Endothelial cell of umbilical vein (primary cell): Measurements from ENCODE around the gene FAM136A. TPM values are rescaled to one million over a fixed set of nuclear protein-coding genes. Genes with fewer than 3 reads are reported as not detected.

Experiments used
- BruUV-seq: library from RNA; stranded (reverse); fragments of 400-500 nt; replicated peaks from 2 replicates; lab custom pipeline; 2021; lab: Mats Ljungman, UMichigan
- CTCF ChIA-PET: fragments of 300-600, 350-600 bp; sonication (Branson Sonifier 250); formaldehyde crosslinking; loops from one replicate; lab custom pipeline; 2021; ENCODE audit warnings: antibody characterized with exemption, inconsistent platforms; lab: Charles Lee
- POLR2A ChIA-PET: fragments of 300-600, 350-600 bp; sonication (Branson Sonifier 250); formaldehyde crosslinking; loops from one replicate; lab custom pipeline; 2021; ENCODE audit warnings: antibody characterized with exemption, inconsistent platforms; lab: Charles Lee
- DNase-seq: peaks from one replicate; pipeline ENCODE4 v3.0.0-alpha.2; 2011; ENCODE audit warnings: low read depth, low spot score
- FAIRE-seq: peaks from 2 replicates; lab custom pipeline; 2011; peaks lifted over from hg19 to GRCh38; lab: Jason Lieb, UNC
- H2AFZ ChIP-seq: 2 replicates; pipeline ENCODE4 v1.6.0; 2012; ENCODE audit warnings: low read depth, low read length, control low read depth, inconsistent platforms
- H3K27ac ChIP-seq: 2 replicates; pipeline ENCODE4 v1.5.1; 2011; ENCODE audit warnings: low read depth, mild to moderate bottlenecking, control low read depth, low read length, moderate library complexity; ENCODE audit not compliant: insufficient read depth
- H3K27me3 ChIP-seq, 2 experiments: 2 replicates each; pipeline versions ENCODE4 v1.6.0 to v1.6.1; 2011; ENCODE audit warnings: low read length in 2 of 2, mixed read lengths in 1 of 2; ENCODE audit not compliant: control insufficient read depth in 2 of 2, insufficient read depth in 2 of 2
- H3K36me3 ChIP-seq, 2 experiments: 2 replicates in 1 of 2; 3 replicates in 1 of 2; pipeline ENCODE4 v1.5.1; 2011; ENCODE audit warnings: low read length in 2 of 2, mild to moderate bottlenecking in 1 of 2, moderate library complexity in 1 of 2; ENCODE audit not compliant: control insufficient read depth in 2 of 2, insufficient read depth in 2 of 2; ENCODE audit errors: extremely low read depth in 1 of 2
- H3K4me1 ChIP-seq: 3 replicates; pipeline ENCODE4 v1.5.1; 2011; ENCODE audit warnings: mild to moderate bottlenecking, low read length; ENCODE audit not compliant: control insufficient read depth, insufficient read depth; ENCODE audit errors: extremely low read depth
- H3K4me2 ChIP-seq: 2 replicates; pipeline ENCODE4 v1.6.1; 2011; ENCODE audit warnings: low read length, control low read depth, mixed read lengths; ENCODE audit not compliant: insufficient read depth
- H3K4me3 ChIP-seq, 3 experiments: fragments of 200-600 bp in 1 of 3; sonication (generic), shearing (Covaris generic) in 1 of 3; replicated peaks in 1 of 3; 2 replicates each; pipeline ENCODE4 v1.5.1; 2011 to 2016; ENCODE audit warnings: control low read depth in 3 of 3, low read length in 3 of 3, mild to moderate bottlenecking in 2 of 3, inconsistent platforms in 1 of 3, low read depth in 1 of 3, moderate library complexity in 1 of 3; ENCODE audit not compliant: insufficient read depth in 1 of 3
- H3K79me2 ChIP-seq: 2 replicates; pipeline ENCODE4 v1.6.0; 2012; ENCODE audit warnings: low read length, inconsistent platforms; ENCODE audit not compliant: control insufficient read depth, insufficient read depth
- H3K9ac ChIP-seq: replicated peaks from 2 replicates; pipeline ENCODE3; 2011; ENCODE audit warnings: low read length, control low read depth; ENCODE audit not compliant: insufficient read depth; ENCODE audit errors: extremely low read depth
- H3K9me1 ChIP-seq: replicated peaks from 3 replicates; pipeline ENCODE4 v1.6.0; 2011; ENCODE audit warnings: mild to moderate bottlenecking, low read length; ENCODE audit not compliant: control insufficient read depth, insufficient read depth; ENCODE audit errors: extremely low read depth
- H3K9me3 ChIP-seq: replicated peaks from 2 replicates; pipeline ENCODE4 v1.5.1; 2012; ENCODE audit warnings: low read length, inconsistent platforms; ENCODE audit not compliant: control insufficient read depth, insufficient read depth
- H4K20me1 ChIP-seq: replicated peaks from 2 replicates; pipeline ENCODE3; 2011; ENCODE audit warnings: mild to moderate bottlenecking, low read length; ENCODE audit not compliant: control insufficient read depth, insufficient read depth; ENCODE audit errors: extremely low read depth
- CTCF ChIP-seq, 2 donors: IDR thresholded peaks; 1 replicate in 1 of 2; 2 replicates in 1 of 2; pipeline ENCODE4 v1.5.1; 2011; ENCODE audit warnings: low read length in 2 of 2, mild to moderate bottlenecking in 2 of 2, moderate library complexity in 2 of 2, control low read depth in 1 of 2, inconsistent platforms in 1 of 2, low read depth in 1 of 2; ENCODE audit not compliant: insufficient read depth in 1 of 2; ENCODE audit errors: extremely low read depth in 1 of 2
- EZH2 ChIP-seq: IDR thresholded peaks from 2 replicates; pipeline ENCODE4 v1.6.1; 2012; ENCODE audit warnings: borderline replicate concordance, low read depth, mild to moderate bottlenecking, moderate library complexity, low read length, inconsistent platforms; ENCODE audit not compliant: severe bottlenecking
- FOS ChIP-seq: IDR thresholded peaks from 2 replicates; pipeline ENCODE4 v1.6.1; 2011; ENCODE audit warnings: mild to moderate bottlenecking, low read length, moderate library complexity, borderline replicate concordance; ENCODE audit not compliant: insufficient read depth
- GATA2 ChIP-seq: IDR thresholded peaks from 2 replicates; pipeline ENCODE4 v1.7.0; 2011; ENCODE audit warnings: low read depth, mild to moderate bottlenecking, moderate library complexity, mixed read lengths, low read length; ENCODE audit not compliant: insufficient read length, insufficient read depth
- JUN ChIP-seq: IDR thresholded peaks from 2 replicates; pipeline ENCODE4 v1.6.1; 2011; ENCODE audit warnings: borderline replicate concordance, low read depth; ENCODE audit not compliant: insufficient read length, insufficient read depth
- MAX ChIP-seq: IDR thresholded peaks from 2 replicates; pipeline ENCODE4 v1.6.1; 2011; ENCODE audit not compliant: insufficient read depth, insufficient read length
- MYC ChIP-seq: IDR thresholded peaks from one replicate; pipeline ENCODE4 v1.6.1; 2011; ENCODE audit warnings: mild to moderate bottlenecking, low read depth, low read length
- POLR2A ChIP-seq: IDR thresholded peaks from 2 replicates; pipeline ENCODE4 v1.6.1; 2012; ENCODE audit warnings: low read depth, mild to moderate bottlenecking, control low read depth, low read length
- POLR2AphosphoS5 ChIP-seq: IDR thresholded peaks from 2 replicates; pipeline ENCODE4 v1.6.1; 2012; ENCODE audit warnings: low read depth, mild to moderate bottlenecking, control low read depth, low read length, moderate library complexity; ENCODE audit not compliant: insufficient read depth
- dilution Hi-C: fragments of 300-500 bp; cut with MboI; formaldehyde crosslinking; loops from one replicate; pipeline ENCODE4 v1.15.0; 2019; ENCODE audit warnings: low sequenced_read_pairs; ENCODE audit not compliant: extremely low pct_ligation_motif_present
- intact Hi-C: fragments of 100-400 bp; cut with micrococcal nuclease; formaldehyde crosslinking; loops from one replicate; pipeline ENCODE4 v1.10.0; 2022
- polyA plus RNA-seq, 4 experiments: library from polyadenylated mRNA; depleted of rRNA in 3 of 4; stranded (reverse) in 3 of 4; unstranded in 1 of 4; fragments of >200 nt; gene quantifications; 2 replicates each; pipeline versions ENCODE4 v1.2.1 to v1.2.3, GENCODE V29; 2011 to 2012; ENCODE audit warnings: missing spikeins in 1 of 4
- total RNA-seq: library from RNA; stranded (reverse); gene quantifications from 2 replicates; pipeline ENCODE4 v1.2.3, GENCODE V29; 2021

The FAM136A gene
- total and polyA plus RNA-seq, 2 donors (not counting 3 experiments of a cell fraction or from before 2014, with no cell fraction given): 28.3 to 42.4 TPM

- no peak overlapping the region for H3K27ac ChIP-seq
- H3K9ac ChIP-seq: no peak overlapping the region
- H3K4me2 ChIP-seq: no peak overlapping the region
- H3K79me2 ChIP-seq: no peaks in the 10 kb centered on the region
- no peak overlapping the region for H3K4me3 ChIP-seq
- no peaks in the 10 kb centered on the region for H4K20me1 ChIP-seq
- POLR2A ChIA-PET: no interaction called here
- no peaks in the 10 kb centered on the region for H3K36me3 ChIP-seq
- dilution Hi-C loops: no loop called here
- DNase-seq (no peak), FAIRE-seq (no peak)
- CTCF ChIA-PET: interaction anchor here (1.1 to 1.9 kb wide), 2 partner anchors 9 to 306 kb away, joined by 4 to 9 read pairs; partner anchors contain the start of gene FAM136A
- H3K4me1 ChIP-seq: no peaks in the 10 kb centered on the region
- H3K9me1 ChIP-seq: no peaks in the 10 kb centered on the region
- intact Hi-C loops: no loop called here
- no TSS peak for BruUV-seq
- H2AFZ ChIP-seq: no peak overlapping the region
- H3K27me3 ChIP-seq: peaks cover 3% of the 10 kb centered on the region in 2 experiments
- H3K9me3 ChIP-seq: no peaks in the 10 kb centered on the region
- TF ChIP-seq GATA2: no peak
- no peak for TF ChIP-seq POLR2A
- no peak for TF ChIP-seq FOS
- TF ChIP-seq MAX: no peak
- TF ChIP-seq JUN: no peak
- no peak for TF ChIP-seq POLR2AphosphoS5
- TF ChIP-seq CTCF (IDR thresholded peaks at IDR 0.05; ENCODE audit: extremely low read depth in 1 of 2, insufficient read depth in 1 of 2, low read depth in 1 of 2, low read length in 2 of 2): no peak
- TF ChIP-seq MYC: no peak
- TF ChIP-seq EZH2: no peak
Observed at GRCh38 chr2:70310899-70311298, 9.0 kb upstream of the FAM136A start.
